Nephron (organoid): Measurements from ENCODE around the gene NRCAM.

Experiments used
- H3K27ac Mint-ChIP-seq, 3 experiments: 2 replicates each; pipeline ENCODE4 v1.8.0; 2020; ENCODE audit warnings: mixed read lengths in 3 of 3, mild to moderate bottlenecking in 2 of 3, moderate library complexity in 1 of 3
- H3K27me3 Mint-ChIP-seq: 2 replicates; pipeline ENCODE4 v1.8.0; 2021; ENCODE audit warnings: low read depth, mild to moderate bottlenecking, moderate library complexity, mixed read lengths
- H3K36me3 Mint-ChIP-seq: 2 replicates; pipeline ENCODE4 v1.8.0; 2020; ENCODE audit warnings: low read depth, mixed read lengths
- H3K4me1 Mint-ChIP-seq: 2 replicates; pipeline ENCODE4 v1.8.0; 2020; ENCODE audit warnings: mixed read lengths
- H3K4me3 Mint-ChIP-seq, 3 experiments: 2 replicates each; pipeline ENCODE4 v1.8.0; 2020; ENCODE audit warnings: mild to moderate bottlenecking in 3 of 3, mixed read lengths in 3 of 3, moderate library complexity in 2 of 3
- H3K9me3 Mint-ChIP-seq: 2 replicates; pipeline ENCODE4 v1.8.0; 2020; ENCODE audit warnings: mixed read lengths
- CTCF ChIP-seq, 3 experiments: fragments of 200-600 bp; sonication (generic); IDR thresholded peaks; one replicate each; pipeline ENCODE4 v1.5.0; 2021; ENCODE audit warnings: antibody characterized with exemption in 3 of 3; ENCODE audit not compliant: unreplicated experiment in 3 of 3

The NRCAM gene

GRCh38 chr7:108408296-108408991 is 47.8 kb downstream of the NRCAM start:
- Mint-ChIP-seq H3K9me3 (no peaks in the 10 kb centered on the region), H3K4me1 (peaks cover 21% of the 10 kb centered on the region), H3K4me3 (no peak overlapping the region), H3K36me3 (no peaks in the 10 kb centered on the region), H3K27me3 (no peaks in the 10 kb centered on the region), H3K27ac (no peak overlapping the region)
- TF ChIP-seq CTCF (IDR thresholded peaks at IDR 0.05; ENCODE audit: unreplicated experiment in 3 of 3), result no peak

- TF ChIP-seq CTCF (IDR thresholded peaks at IDR 0.05; ENCODE audit: unreplicated experiment in 3 of 3), result no peak
- Mint-ChIP-seq H3K27ac (no peak overlapping the region), H3K4me1 (peaks cover 18% of the 10 kb centered on the region), H3K4me3 (no peak overlapping the region), H3K27me3 (no peaks in the 10 kb centered on the region), H3K9me3 (no peaks in the 10 kb centered on the region), H3K36me3 (no peaks in the 10 kb centered on the region)
These were observed 48.6 kb downstream of the NRCAM start for GRCh38 chr7:108407676-108408075.

- Mint-ChIP-seq H3K36me3 (no peaks in the 10 kb centered on the region), H3K4me1 (peaks cover 18% of the 10 kb centered on the region), H3K27ac (peak overlapping the region; percentile 8 to 46 (median 33)), H3K4me3 (no peak overlapping the region), H3K9me3 (no peaks in the 10 kb centered on the region), H3K27me3 (no peaks in the 10 kb centered on the region)
- TF ChIP-seq CTCF (IDR thresholded peaks at IDR 0.05; ENCODE audit: unreplicated experiment in 3 of 3), result no peak
These were observed 49.9 kb downstream of the NRCAM start for GRCh38 chr7:108406222-108406890.

GRCh38 chr7:108404509-108405420 is 51.5 kb downstream of the NRCAM start:
- no peak for TF ChIP-seq CTCF (IDR thresholded peaks at IDR 0.05; ENCODE audit: unreplicated experiment in 3 of 3)
- Mint-ChIP-seq H3K9me3 (no peaks in the 10 kb centered on the region), H3K4me1 (peaks cover 18% of the 10 kb centered on the region), H3K4me3 (no peak overlapping the region), H3K36me3 (no peaks in the 10 kb centered on the region), H3K27me3 (no peaks in the 10 kb centered on the region), H3K27ac (no peak overlapping the region)

- no peaks in the 10 kb centered on the region for H3K9me3 Mint-ChIP-seq
- no peaks in the 10 kb centered on the region for H3K27me3 Mint-ChIP-seq
These were observed 52.5 kb downstream of the NRCAM start for GRCh38 chr7:108403597-108404217.

More at GRCh38 chr7:108403597-108404217, 52.5 kb downstream of the NRCAM start:
- peak overlapping the region in 1 of 3 experiments; percentile 10 for H3K27ac Mint-ChIP-seq
- no peak for TF ChIP-seq CTCF (IDR thresholded peaks at IDR 0.05; ENCODE audit: unreplicated experiment in 3 of 3)
- H3K4me3 Mint-ChIP-seq, result no peak overlapping the region
- H3K4me1 Mint-ChIP-seq, result peaks cover 13% of the 10 kb centered on the region
- no peaks in the 10 kb centered on the region for H3K36me3 Mint-ChIP-seq
